H9 (cell line): Measurements from ENCODE around the gene MSMO1. TPM values are rescaled to one million over a fixed set of nuclear protein-coding genes. Genes with fewer than 3 reads are reported as not detected.

ENCODE experiments used
- DNase-seq: peaks from one replicate; pipeline ENCODE4 v3.0.0-alpha.2; 2017
- H2AFZ ChIP-seq: one replicate; pipeline ENCODE4 v1.6.1; 2013; ENCODE audit warnings: mild to moderate bottlenecking, low read length, control low read depth, moderate library complexity
- H2AK5ac ChIP-seq: 2 replicates; pipeline ENCODE4 v1.6.1; 2013; ENCODE audit warnings: low read length, control low read depth, mixed read lengths; ENCODE audit not compliant: insufficient read length
- H2BK120ac ChIP-seq: one replicate; pipeline ENCODE4 v1.6.1; 2013; ENCODE audit warnings: low read depth, mild to moderate bottlenecking, low read length, control low read depth, inconsistent platforms; ENCODE audit not compliant: poor library complexity, severe bottlenecking
- H2BK12ac ChIP-seq: 2 replicates; pipeline ENCODE4 v1.6.1; 2013; ENCODE audit warnings: low read length, control low read depth, mixed read lengths, low read depth; ENCODE audit not compliant: insufficient read length
- H2BK15ac ChIP-seq: 2 replicates; pipeline ENCODE4 v1.6.1; 2013; ENCODE audit warnings: low read depth, low read length, control low read depth
- H2BK20ac ChIP-seq: one replicate; pipeline ENCODE4 v1.6.1; 2013; ENCODE audit warnings: low read depth, mild to moderate bottlenecking, low read length, control low read depth, inconsistent platforms; ENCODE audit not compliant: poor library complexity, severe bottlenecking
- H2BK5ac ChIP-seq: 2 replicates; pipeline ENCODE4 v1.6.1; 2013; ENCODE audit warnings: low read length, control low read depth, mixed read lengths; ENCODE audit not compliant: insufficient read length
- H3K14ac ChIP-seq: 2 replicates; pipeline ENCODE4 v1.6.1; 2013; ENCODE audit warnings: low read length, control low read depth; ENCODE audit not compliant: insufficient read depth
- H3K18ac ChIP-seq: 2 replicates; pipeline ENCODE4 v1.6.1; 2013; ENCODE audit warnings: low read depth, mild to moderate bottlenecking, mixed read lengths, low read length, control low read depth; ENCODE audit not compliant: insufficient read length
- H3K23ac ChIP-seq: 2 replicates; pipeline ENCODE4 v1.6.1; 2013; ENCODE audit warnings: low read length, control low read depth, mixed read lengths, low read depth; ENCODE audit not compliant: insufficient read length
- H3K23me2 ChIP-seq: 2 replicates; pipeline ENCODE4 v1.6.1; 2013; ENCODE audit warnings: low read depth, mild to moderate bottlenecking, mixed read lengths, low read length, control low read depth; ENCODE audit not compliant: insufficient read length, poor library complexity, severe bottlenecking
- H3K27ac ChIP-seq: 2 replicates; pipeline ENCODE4 v1.5.1; 2013; ENCODE audit warnings: low read length, control low read depth, mixed read lengths, low read depth; ENCODE audit not compliant: insufficient read length
- H3K27me3 ChIP-seq: 2 replicates; pipeline ENCODE4 v1.6.1; 2013; ENCODE audit warnings: low read length, control low read depth, inconsistent platforms; ENCODE audit not compliant: insufficient read depth
- H3K4ac ChIP-seq: 2 replicates; pipeline ENCODE4 v1.6.1; 2013; ENCODE audit warnings: low read depth, mild to moderate bottlenecking, control low read depth, inconsistent platforms, low read length, moderate library complexity
- H3K4me1 ChIP-seq: 2 replicates; pipeline ENCODE4 v1.6.1; 2013; ENCODE audit warnings: low read length, control low read depth, inconsistent platforms; ENCODE audit not compliant: insufficient read depth
- H3K4me2 ChIP-seq: 2 replicates; pipeline ENCODE4 v1.6.1; 2013; ENCODE audit warnings: low read length, control low read depth, mixed read lengths; ENCODE audit not compliant: insufficient read length, insufficient read depth
- H3K56ac ChIP-seq: 2 replicates; pipeline ENCODE4 v1.6.1; 2013; ENCODE audit warnings: low read depth, mild to moderate bottlenecking, mixed read lengths, low read length, control low read depth; ENCODE audit not compliant: insufficient read length
- H3K79me1 ChIP-seq: 2 replicates; pipeline ENCODE4 v1.6.1; 2013; ENCODE audit warnings: low read depth, mild to moderate bottlenecking, moderate library complexity, low read length, control low read depth, inconsistent platforms; ENCODE audit not compliant: insufficient read depth, poor library complexity, severe bottlenecking
- H3K79me2 ChIP-seq: 2 replicates; pipeline ENCODE4 v1.6.1; 2013; ENCODE audit warnings: low read length, control low read depth, inconsistent platforms; ENCODE audit not compliant: insufficient read depth
- H3K9ac ChIP-seq: 2 replicates; pipeline ENCODE4 v1.6.1; 2013; ENCODE audit warnings: low read length, control low read depth, mixed read lengths; ENCODE audit not compliant: insufficient read length; ENCODE audit errors: extremely low read depth
- H3K9me3 ChIP-seq: one replicate; pipeline ENCODE4 v1.6.1; 2013; ENCODE audit warnings: low read depth, low read length, inconsistent platforms; ENCODE audit not compliant: control insufficient read depth
- H3T11ph ChIP-seq: one replicate; pipeline ENCODE4 v1.6.1; 2013; ENCODE audit warnings: mild to moderate bottlenecking, low read length, control low read depth, inconsistent platforms
- H4K20me1 ChIP-seq: one replicate; pipeline ENCODE4 v1.6.1; 2013; ENCODE audit not compliant: control insufficient read depth, insufficient read length, insufficient read depth
- H4K5ac ChIP-seq: 2 replicates; pipeline ENCODE4 v1.6.1; 2013; ENCODE audit warnings: low read depth, mild to moderate bottlenecking, mixed read lengths, low read length, control low read depth; ENCODE audit not compliant: insufficient read length
- H4K8ac ChIP-seq: replicated peaks from 2 replicates; pipeline ENCODE4 v1.6.1; 2013; ENCODE audit warnings: low read length, control low read depth, mixed read lengths, low read depth; ENCODE audit not compliant: insufficient read length
- H4K91ac ChIP-seq: 2 replicates; pipeline ENCODE4 v1.6.1; 2013; ENCODE audit warnings: low read depth, mild to moderate bottlenecking, moderate library complexity, mixed read lengths, low read length, control low read depth; ENCODE audit not compliant: insufficient read length
- H3K27ac Mint-ChIP-seq, 3 experiments: 2 replicates in 2 of 3; 3 replicates in 1 of 3; pipeline ENCODE4 v1.8.0; 2020 to 2021; ENCODE audit warnings: mixed read lengths in 3 of 3, mild to moderate bottlenecking in 1 of 3, moderate library complexity in 1 of 3
- H3K27me3 Mint-ChIP-seq: 2 replicates; pipeline ENCODE4 v1.8.0; 2021; ENCODE audit warnings: low read depth, mild to moderate bottlenecking, moderate library complexity, mixed read lengths
- H3K36me3 Mint-ChIP-seq, 3 experiments: 2 replicates in 2 of 3; 3 replicates in 1 of 3; pipeline ENCODE4 v1.8.0; 2020 to 2021; ENCODE audit warnings: low read depth in 3 of 3, mixed read lengths in 3 of 3; ENCODE audit not compliant: insufficient read depth in 1 of 3
- H3K4me1 Mint-ChIP-seq, 2 experiments: 2 replicates each; pipeline ENCODE4 v1.8.0; 2020; ENCODE audit warnings: mixed read lengths in 2 of 2
- H3K4me3 Mint-ChIP-seq, 2 experiments: 2 replicates in 1 of 2; 3 replicates in 1 of 2; pipeline ENCODE4 v1.8.0; 2020 to 2021; ENCODE audit warnings: mild to moderate bottlenecking in 2 of 2, mixed read lengths in 2 of 2, moderate library complexity in 1 of 2
- H3K9me3 Mint-ChIP-seq, 2 experiments: 2 replicates in 1 of 2; 3 replicates in 1 of 2; pipeline ENCODE4 v1.8.0; 2020; ENCODE audit warnings: mild to moderate bottlenecking in 2 of 2, mixed read lengths in 2 of 2, moderate library complexity in 1 of 2
- CTCF ChIP-seq: fragments of 200-600 bp; sonication (generic); conservative IDR thresholded peaks from 3 replicates; pipeline ENCODE4 v1.8.0; 2021; ENCODE audit warnings: antibody characterized with exemption, mild to moderate bottlenecking
- WGBS: extraction: QIAGEN DNeasy Blood & Tissue Kit; methylation state at CpG from one replicate; pipeline ENCODE4 v1.1.7; 2013; ENCODE audit warnings: missing lambda C conversion rate, low lambda C conversion rate, mixed read lengths; ENCODE audit not compliant: insufficient read length; ENCODE audit errors: extremely low coverage; 5-methylcytosine and 5-hydroxymethylcytosine counted together
- total RNA-seq: library from RNA; stranded (reverse); gene quantifications from 2 replicates; pipeline ENCODE4 v1.2.1, GENCODE V29; 2021

MSMO1 gene
- total RNA-seq, 1 experiment from 2014 or later: 79.3 TPM

DNA sequence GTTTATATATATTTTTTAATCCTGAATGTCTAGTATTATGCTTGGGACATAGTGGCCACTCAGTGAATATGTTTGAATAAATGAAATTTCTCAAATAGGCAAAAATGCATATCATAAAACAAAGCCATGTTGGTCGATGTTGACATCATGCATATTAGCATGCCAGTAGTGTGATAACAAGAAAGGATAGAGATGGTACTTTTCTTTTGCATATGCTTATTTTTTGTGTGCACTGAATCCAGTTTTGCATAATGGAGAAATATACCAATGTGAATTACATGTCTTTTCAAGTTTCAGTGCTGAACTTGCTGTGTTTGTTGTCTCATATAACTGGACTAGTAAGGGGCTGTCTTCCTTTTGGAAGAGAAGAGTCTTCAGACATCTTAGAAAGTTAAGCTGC, 58.9 kb downstream of the MSMO1 start:
- H2BK5ac ChIP-seq: no peak overlapping the region
- no peaks in the 10 kb centered on the region for H3K9me3 ChIP-seq
- no peak overlapping the region for H4K8ac ChIP-seq
- no peak overlapping the region for H2BK12ac ChIP-seq
- H4K91ac ChIP-seq: no peak overlapping the region
- no peaks in the 10 kb centered on the region for H3K23me2 ChIP-seq
- H3K27ac ChIP-seq: no peak overlapping the region
- no peak for DNase-seq
- no peak overlapping the region for H2BK120ac ChIP-seq
- no peaks in the 10 kb centered on the region for H4K20me1 ChIP-seq
- H3T11ph ChIP-seq: no peak overlapping the region
- H3K9ac ChIP-seq: no peak overlapping the region
- H3K23ac ChIP-seq: no peak overlapping the region
- H3K18ac ChIP-seq: no peak overlapping the region
- no peak overlapping the region for H4K5ac ChIP-seq
- no peak overlapping the region for H3K4me2 ChIP-seq
- H2AK5ac ChIP-seq: no peak overlapping the region
- no peaks in the 10 kb centered on the region for H3K79me1 ChIP-seq
- WGBS: no CpG with 5 or more reads among the region's 1 CpG
- H3K4ac ChIP-seq: no peak overlapping the region
- H2AFZ ChIP-seq: no peak overlapping the region
- no peak overlapping the region for H2BK20ac ChIP-seq
- H3K9me3 Mint-ChIP-seq: no peaks in the 10 kb centered on the region
- H3K27me3 Mint-ChIP-seq: no peaks in the 10 kb centered on the region
- H3K27ac Mint-ChIP-seq: no peak overlapping the region
- peaks cover 7 to 12% of the 10 kb centered on the region in 2 experiments for H3K4me1 Mint-ChIP-seq
- no peaks in the 10 kb centered on the region for H3K36me3 Mint-ChIP-seq
- no peak overlapping the region for H3K14ac ChIP-seq
- H3K4me3 Mint-ChIP-seq: no peak overlapping the region
- no peak overlapping the region for H2BK15ac ChIP-seq
- H3K4me1 ChIP-seq: no peaks in the 10 kb centered on the region; the same call in 1 of the 2 replicates
- TF ChIP-seq CTCF: no peak
- no peak overlapping the region for H3K56ac ChIP-seq
- H3K79me2 ChIP-seq: no peaks in the 10 kb centered on the region
- H3K27me3 ChIP-seq: no peaks in the 10 kb centered on the region
